NCI-H2196 (cell line): ENCODE measurements around the gene C10orf53.

Source experiments
- DNase-seq: peaks from one replicate; lab custom pipeline; 2025; ENCODE audit not compliant: unreplicated experiment; lab: John Stamatoyannopoulos, UW

The C10orf53 gene, protein sequence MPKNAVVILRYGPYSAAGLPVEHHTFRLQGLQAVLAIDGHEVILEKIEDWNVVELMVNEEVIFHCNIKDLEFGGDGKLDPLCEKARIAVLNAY

DNA sequence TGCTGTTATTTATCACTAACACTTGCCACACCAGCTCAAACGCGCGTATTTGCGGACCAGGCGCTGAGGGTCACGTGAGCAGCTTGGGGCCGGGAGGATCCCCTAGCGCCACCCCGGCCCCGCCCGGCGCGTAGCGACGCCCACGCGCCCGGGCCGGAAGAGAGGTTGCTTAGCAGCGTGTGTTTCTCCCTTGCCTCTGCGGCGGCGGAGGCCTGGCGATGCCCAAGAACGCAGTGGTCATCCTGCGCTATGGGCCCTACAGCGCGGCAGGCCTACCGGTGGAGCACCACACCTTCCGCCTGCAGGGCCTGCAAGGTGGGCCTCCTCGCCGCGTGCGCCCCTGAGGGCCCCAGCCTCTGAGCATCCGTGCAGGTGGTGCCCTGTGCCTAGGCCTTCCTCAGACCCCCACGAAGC lies at the start of gene C10orf53:
Gene C10orf53, plus strand, starts transcription at position 172 of the 414 bp plus-strand sequence. Its CDS starts 47 bp downstream, at position 219.
- no peak for DNase-seq

DNA sequence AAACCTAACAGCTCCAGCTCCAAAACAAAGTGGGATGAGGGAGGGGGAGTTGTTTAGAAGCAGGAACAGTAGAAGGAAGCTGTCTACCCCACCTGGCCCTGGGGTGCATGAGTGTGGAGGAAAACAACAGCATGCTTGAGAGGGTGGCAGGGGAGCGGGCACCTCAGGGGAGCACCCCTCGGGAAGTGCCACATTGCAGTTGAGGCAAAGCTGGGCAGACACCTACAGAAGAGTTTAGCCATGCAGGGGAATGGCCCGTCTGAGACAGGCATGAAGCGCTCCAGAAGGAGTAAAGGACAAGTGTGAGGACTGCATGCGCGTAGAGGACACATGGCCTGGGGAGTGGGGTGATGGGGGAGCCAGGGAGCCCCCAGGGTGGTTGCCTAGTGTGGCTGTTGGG lies 47.5 kb upstream of the C10orf53 start:
- DNase-seq, result no peak

DNA sequence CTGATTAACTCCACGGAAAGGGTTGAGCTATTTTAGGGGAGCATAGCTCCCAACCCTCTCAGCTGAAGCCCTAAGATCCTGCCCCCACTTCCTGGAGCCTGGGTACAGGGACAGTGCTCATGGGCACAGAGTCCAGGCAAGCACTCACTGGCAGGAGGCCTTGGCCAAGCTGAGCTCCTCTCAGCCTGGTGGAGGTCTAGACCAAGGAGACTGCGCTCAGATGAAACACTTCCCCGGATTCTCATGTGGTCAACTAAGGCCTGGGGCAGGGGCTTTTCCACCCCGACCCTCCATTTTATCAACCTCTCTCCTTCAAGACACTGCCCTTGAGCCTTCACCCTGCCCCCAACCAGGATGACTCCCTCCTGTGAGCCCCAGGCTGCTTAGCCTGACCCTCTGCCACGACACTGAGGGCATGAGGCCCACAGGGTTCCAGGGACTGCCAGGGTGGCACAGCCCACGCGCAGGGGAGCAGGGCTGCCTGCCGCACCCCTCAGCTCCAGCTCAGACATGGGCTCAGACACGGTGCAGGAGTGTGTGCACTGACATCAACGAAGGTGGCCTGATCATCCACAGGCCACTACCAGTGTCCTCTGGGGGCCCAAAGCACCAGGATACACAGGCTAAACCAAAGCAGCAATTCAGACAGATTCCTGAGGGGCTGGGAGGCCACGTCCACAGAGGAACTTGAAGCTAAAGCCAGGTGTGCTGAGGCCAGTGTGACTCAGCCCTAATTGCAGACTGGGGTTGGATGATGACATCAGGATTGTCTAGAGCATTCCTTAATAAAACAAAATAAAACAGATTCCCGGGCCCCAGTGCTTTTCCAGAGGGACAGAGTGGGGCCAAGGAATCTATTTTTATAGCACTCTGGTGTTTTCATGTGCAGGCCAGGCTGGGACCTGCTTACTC lies 46.8 kb upstream of the C10orf53 start:
- no peak for DNase-seq

DNA sequence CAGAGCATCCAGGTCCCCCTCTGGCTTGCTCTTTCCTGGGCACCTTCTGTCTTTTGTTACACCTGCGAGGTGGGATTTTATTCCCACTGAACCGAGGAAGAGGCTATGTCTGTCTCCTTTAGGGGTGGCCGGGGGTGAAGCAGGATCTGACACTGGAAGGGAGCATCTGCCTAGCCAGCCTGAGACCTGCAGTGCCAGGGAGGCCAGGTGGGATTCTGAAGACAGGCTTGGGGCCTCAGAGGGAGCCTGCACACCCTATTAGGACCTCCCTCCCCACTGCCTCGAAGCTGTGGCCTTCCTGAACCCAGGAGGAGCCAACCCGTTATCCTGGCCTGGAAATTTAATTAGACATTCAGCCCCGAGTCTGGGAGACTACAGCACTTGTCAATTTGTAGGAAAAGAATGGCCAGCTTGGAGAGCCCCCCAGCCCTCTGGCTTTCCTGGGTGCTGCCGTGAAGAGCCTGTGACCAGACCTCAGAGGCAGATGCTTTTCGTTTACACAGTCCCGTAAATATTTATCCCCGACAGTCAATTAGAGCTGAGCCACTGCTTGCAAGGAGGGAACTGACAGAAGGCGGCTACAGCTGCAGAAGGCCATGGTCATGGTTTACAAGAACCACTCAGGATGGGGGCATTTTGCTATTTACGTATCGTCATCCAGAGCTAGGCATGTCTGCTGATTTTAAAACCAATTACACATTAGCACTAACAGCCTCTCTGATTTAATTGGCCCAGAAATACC lies 46.0 kb upstream of the C10orf53 start:
- DNase-seq, result no peak

DNA sequence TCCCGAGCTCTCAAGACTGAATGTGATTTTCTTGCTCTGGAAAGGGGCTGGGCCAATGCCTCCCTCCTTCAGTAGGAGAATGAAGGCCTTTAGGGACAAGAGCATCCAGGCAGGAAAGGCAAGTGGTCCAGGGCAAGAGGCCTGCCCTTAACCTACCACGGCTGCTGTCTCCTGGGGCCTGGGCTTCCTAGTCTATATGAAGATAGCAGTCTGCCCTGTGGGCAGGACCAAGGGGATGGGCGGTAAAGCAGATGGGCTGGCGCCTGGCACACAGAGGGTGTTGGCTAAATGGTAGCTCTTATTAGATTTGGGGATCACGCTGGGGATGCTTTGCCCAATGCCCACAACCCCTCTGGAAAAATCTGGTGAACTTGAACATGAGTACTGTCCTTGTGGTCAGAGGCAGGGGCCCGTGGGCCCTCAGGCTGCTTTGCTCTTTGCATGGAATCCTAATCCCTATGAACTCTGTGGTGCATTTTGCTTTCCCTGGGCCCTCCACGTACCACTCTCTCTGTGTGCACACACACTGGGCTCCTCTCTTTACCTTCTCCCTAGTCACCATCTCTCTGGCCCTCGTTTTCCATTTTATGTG lies 45.3 kb upstream of the C10orf53 start:
- DNase-seq, result no peak

DNA sequence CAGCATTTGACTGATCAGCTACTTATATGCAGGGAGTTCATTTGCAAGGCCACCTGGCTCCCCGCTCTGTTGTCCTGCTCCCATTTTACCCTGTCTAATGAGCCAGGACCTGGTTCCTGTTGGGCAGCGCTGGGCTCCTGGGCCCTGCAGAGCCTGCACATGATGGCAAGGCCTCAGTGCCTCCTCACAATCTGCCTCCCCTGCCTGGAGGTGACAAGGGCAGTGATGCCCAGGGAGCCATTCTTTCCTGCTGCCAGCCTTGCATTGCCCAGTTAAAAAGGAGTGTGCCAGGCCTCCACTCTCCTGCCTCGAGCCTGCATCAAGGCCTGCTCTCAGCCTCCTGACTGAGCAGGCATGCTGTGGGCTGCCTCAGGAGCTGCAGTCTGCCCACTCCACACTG lies 37.1 kb upstream of the C10orf53 start:
- DNase-seq, result no peak

DNA sequence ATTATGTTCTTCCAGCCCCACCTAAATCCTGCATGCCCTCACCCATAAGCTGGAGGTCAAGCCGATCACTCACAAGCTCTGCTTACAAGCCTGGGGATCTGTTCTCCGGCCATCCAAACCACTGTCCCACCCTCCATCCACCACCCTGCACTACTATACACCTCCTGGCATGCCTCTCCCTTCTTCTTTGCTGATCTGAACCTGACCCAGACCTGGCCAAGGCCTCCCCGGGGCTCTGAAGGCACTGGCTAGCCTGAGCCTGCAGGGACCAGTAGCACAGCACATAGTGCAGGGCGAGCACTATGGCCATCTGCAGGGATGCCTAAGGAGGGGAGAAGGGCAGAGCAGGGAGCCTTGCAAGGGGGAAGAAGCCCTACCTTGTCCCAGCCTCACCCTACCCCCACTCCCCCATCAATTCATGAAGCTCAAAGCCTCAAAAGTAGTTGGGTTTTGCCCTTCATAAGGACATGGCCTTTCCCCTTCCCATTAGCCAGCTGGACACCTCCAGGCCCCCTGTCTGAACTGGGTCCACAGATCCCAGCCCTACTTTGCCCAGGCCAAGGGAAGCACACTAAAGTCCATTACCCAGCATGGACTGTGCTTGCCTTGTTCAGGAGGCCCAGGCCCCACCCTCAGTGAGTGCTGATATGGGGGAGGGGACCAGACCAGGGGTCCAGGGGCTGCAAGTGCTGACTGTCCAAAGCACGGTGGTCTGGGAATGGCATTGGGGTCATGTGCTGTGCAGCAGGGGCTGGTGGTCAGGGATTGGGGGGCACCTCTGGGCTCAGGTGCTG lies 36.0 kb upstream of the C10orf53 start:
- DNase-seq, result no peak

DNA sequence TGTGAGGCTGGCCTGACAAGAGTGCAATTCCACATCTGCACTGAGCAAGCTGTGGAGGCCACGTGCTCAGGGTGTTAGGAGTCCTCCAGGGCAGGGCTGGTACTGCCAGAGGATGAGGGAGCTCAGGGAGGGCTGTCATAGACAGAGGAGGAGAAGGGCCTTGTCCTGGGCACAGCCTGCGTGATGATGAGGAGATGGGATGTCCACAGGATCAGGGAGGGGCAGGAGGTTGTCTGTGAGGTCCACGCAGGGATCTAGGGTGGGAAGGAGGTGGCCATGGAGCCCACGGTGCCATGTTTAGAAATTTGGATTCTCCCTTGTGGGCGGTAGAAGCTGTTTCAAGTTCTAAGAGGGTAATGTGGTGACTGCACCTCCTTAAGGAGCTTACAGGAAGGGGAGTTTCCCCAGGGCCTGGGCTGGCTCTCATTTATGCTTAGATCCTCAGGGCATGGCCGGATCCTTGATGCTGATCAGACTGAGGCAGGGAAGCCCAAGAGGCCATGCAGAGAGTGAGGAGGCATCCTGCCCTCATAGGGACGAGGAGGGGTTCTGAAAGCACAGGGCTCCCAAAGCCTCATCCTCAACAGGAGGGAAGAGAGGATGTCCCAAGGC lies 35.3 kb upstream of the C10orf53 start:
- no peak for DNase-seq

DNA sequence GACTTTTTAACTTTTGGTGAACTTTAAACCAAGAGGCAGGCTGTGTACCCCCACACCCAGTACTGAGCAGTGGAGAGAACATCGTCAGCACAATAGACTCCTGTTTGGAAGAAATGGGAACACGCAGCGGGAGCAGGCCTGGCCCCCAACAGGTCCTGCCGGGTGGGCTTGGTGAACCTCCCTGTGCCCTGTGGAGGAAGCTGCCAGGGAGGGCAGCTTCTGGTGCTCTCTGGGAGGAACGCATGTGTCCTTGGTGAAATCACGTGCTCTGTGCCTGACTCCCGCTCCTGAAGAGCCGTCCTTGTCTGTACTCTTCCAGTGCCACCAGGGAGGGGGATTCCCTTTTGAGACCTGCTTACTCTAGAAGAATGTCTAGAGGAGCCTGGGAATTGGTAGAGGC lies 34.0 kb upstream of the C10orf53 start:
- DNase-seq, result no peak

DNA sequence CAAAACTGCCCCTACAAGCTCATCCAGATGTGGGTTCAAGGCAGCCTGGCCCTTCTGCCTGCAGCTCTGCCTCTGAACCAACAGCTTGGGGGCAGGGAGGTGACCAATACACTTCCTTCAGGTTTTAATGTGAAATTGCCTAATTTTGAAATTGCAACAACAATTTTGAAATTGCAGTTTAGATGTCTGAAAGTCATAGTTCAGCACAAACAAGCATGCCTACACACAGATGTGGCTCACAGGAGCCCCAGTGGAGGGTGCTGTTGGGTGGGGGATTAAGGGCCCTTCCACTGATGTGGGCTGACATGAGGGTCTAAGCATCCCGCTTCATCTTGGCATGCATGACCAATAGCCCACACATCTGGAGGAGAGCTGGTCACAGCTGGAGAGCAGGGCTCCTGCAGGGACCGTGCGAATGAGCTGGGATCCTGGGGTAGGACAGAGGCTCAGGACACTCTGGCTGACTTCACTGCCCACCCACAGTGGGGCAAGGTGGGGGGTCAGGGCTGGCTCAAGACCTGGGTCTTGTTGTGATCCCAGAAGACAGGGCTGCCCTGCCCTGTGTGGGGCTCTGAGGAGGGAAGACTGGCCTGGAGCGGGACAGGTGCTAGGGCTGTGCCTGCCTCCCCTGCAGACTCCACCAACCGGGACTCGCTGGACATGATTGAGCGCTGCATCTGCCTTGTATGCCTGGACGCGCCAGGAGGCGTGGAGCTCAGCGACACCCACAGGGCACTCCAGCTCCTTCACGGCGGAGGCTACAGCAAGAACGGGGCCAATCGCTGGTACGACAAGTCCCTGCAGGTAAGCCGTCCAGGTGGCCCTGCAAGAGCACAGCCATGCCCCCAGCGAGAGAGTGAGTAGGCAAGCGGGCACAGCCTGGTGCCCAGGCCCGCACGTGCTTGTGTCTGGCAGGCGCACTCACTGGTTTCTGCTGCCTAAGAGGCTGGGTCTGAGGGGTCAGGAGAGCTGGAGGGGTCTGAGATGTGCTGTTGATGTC lies 33.3 kb upstream of the C10orf53 start:
- no peak for DNase-seq

DNA sequence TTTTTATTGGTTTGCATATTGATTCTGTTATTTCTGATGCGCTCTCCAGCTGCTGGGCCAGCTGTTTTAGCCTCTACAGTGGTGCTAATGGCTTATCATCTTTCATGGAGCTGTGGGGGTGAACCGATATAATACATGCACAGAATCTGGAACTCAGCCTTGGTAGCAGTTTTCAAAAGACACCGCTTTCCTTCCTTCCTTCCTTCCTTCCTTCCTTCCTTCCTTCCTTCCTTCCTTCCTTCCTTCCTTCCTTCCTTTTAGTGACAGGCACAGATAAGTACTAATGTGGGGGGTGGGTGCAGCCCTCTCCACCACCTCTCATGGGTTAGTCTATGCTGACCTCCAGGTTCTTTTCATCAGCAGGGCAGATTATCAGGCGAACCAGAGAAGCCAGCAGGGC lies 31.9 kb upstream of the C10orf53 start:
- DNase-seq, result no peak

DNA sequence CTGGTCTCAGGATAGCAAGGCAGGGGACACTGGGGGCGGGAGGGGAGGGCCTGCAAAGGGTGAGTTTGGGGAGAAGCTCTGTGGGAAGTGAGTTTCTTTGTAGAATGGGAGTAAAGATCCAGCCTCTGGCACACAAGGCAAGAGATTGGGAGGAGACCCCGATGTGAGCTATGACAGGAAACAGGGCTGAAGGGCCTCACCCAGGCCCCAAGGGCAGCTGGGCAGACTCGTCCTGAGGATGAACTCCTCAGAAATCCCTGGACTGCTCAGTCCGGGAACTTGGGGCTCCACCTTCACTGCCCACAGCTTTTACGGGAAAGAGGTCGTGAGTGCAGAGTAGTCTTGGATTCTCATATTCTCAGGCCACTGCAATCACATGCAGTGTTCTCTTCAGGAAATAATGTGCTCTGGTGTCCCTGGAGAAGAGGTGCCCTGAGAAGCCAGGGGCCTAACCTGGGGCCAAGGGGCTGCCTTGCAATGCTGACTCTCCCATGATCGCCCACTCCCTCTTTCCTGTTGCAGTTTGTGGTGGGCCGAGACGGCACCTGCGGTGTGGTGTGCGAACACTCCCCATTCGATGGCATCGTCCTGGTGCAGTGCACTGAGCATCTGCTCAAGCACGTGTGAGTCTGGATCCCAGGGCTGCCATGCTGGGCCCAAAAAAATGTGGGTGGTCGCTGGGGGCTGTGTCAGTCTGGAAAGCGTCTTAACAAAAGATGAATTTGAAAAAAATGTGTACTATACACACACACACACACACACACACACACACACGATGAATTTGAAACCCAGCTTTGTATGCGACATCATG lies 31.3 kb upstream of the C10orf53 start:
- no peak for DNase-seq

DNA sequence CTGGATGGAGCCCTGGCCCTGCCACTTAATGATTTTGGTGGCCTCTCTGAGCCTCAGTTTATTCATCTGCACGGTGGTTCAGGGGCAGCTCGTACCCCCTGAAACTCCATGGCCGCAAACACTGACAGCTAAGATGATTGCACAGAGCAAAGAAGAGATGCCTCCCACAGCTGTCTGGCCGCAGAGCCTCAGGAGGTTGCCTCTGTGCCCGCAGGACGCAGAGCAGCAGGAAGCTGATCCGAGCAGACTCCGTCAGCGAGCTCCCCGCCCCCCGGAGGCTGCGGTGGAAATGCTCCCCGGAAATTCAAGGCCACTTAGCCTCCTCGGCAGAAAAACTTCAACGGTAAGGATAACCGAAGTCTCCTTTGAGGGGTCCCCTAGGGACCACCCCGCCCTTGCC lies 30.2 kb upstream of the C10orf53 start:
- no peak for DNase-seq

DNA sequence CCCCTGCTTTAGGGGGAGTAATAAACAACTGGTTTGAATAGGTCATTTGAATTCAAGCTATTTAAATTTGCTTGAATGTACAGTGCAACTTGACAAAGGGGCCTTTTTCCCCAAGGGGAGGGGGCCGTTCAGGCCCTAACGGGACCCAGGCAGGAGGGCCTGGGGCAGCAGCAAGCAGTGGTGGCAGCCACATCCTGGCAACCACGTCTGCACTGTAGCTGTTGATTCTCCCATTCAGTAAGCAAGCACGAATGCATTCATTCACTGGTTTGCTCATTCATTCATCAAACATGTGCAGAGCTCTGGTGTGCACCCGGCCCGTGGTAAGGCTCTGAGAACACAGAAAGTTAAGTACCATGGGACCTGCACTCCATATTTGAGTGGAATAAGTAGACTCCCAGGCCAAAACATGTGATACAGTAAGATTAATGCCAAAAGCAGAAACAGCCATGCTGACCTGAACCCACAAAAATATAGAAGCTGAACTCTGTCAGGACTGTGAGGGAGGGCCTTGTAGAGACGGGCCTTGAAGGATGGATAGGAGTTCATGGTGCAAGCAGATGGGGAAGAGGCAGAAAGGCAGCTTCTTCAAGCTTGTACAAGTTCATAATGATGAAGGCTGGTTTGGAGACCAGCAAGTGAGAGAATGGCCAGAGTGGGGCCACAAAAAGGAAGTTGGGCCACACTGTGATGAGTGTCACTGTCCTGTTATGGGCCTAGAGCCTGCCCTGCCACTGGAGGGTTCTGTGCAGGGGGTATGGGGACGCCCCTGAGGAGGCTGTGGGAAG lies 29.3 kb upstream of the C10orf53 start:
- no peak for DNase-seq

DNA sequence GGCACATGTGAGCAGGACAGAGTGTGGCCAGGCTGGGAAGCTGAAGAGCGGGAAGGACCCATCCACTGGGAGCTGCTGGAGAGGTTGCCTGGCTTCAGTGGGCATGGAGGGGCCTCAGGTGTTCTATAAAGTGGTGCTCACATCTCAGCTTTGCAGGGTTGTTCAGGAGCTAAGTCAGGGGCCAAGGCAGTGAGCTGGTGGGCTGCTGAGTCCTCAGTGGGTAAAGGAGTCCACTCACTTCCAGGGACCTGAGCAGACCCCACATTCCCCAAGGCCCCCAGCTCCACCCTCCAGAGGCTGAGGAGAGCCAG lies 28.8 kb upstream of the C10orf53 start:
- no peak for DNase-seq

DNA sequence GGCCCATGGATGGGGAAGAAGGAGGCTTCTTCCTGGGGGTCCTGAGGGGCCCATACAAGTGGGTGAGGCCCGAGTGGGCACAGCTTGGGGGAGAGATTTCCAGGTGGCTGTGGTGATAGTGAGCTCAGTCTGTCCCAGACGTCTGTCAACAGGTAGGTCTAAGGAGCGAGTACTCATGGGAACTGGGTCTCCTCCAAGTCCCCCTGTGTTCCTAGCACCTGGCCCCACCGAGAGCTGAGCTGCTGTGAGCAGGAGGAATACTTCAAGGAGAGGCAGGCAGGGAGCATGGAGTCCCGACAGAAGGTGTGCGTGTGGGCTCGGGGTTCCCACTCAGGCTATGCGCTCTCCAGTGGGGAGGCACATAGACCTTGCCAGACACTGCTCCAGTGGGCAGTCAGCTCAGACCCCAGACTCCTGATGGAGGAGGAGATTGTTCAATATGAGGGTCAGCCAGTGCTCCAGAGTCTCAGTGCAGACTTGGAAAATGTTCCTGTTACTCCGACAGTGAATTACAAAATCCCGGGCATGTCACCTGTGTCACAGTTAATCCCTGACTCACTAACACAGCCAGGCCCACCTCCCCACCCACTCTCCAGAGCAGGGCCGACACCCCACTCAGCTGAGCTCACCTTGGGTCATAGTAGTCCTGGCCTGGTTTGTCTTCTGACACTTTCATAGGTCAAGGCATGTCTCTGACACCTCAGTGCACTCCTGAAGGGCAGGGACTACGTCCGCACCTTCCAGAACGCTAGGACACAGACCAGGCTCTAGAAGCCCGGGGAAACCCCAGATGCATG lies 28.2 kb upstream of the C10orf53 start:
- DNase-seq, result no peak

DNA sequence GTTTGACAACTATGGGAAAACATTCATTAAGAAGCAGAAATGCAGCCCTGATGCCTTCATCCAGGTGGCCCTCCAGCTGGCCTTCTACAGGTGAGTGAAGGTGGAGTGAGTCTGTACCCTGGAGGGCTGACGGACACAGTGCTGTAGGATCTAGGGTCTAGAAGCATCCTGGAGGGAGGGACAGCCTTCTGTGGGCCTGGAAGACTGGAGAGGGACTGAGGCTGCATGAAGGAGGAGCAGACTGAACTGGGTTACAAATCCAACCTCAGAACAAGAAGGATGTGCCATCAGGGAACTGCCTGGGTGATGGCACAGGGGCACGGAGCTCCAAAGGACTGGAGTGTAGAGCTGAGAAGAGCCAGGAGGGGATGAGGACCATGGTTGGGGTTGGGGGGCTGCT lies 27.5 kb upstream of the C10orf53 start:
- DNase-seq, result no peak
